NOMO-1 treated with DMSO at 0.1 percent for 48 hours (cell line): Measurements from ENCODE around the gene ROCK1.
A peak's percentile ranks its signal among the peaks of the same experiment; 100 is the strongest.
"Not testable (repeated sequence)": the region's sequence is repeated elsewhere in the genome, so short reads cannot be mapped to it uniquely, and the experiment has no call there.

Experiments
- DNase-seq: peaks from one replicate; lab custom pipeline; 2025; ENCODE audit not compliant: unreplicated experiment; lab: John Stamatoyannopoulos, UW

ROCK1 gene

DNA sequence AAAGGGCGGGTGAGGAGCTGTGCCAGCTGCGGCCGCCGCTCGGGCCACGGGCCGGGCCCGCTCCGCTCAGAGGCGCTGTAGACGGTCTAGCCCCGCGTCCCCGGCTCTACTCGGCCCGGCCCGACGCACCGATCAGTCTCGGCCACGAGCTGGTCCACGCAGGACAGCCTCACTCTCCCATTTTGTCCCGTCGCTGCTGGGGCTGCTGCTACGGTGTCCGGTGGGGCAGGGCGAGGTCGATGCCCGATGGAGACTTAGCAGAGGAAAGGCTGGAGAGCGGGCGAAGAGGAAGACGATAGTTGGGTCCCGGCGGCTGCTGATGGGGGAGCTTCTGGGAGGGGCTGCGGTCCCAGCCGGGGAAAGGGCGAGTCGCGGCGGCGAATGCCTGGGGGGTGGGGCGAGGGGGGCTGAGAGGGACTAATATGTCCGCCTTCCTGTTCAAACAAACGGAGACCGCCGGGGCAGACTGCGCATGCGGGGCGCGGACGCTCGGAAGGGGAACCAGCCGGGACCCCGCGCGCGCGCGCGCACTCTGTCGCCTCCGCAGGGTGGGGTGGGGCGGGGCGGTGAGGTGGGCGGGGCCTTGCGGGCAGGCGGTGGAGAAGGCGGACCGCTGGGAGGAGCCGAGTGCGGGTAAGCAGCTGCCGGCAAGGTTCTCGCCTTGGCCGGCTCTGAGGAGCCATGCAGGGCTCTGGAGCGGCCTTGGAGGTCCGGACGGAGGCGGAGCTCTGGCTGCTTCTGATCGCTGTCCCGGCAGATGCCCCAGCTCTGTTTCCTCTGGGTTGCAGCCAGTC, at the start of gene ROCK1:
TSS of gene ROCK1 (minus strand) at position 468 of the 794 bp plus-strand sequence. CDS start 903 bp downstream, outside the sequence.
- peak; percentile 95 for DNase-seq

GRCh38 chr18:21155443-21155842, 43.8 kb upstream of the ROCK1 start:
- no peak for DNase-seq

DNA sequence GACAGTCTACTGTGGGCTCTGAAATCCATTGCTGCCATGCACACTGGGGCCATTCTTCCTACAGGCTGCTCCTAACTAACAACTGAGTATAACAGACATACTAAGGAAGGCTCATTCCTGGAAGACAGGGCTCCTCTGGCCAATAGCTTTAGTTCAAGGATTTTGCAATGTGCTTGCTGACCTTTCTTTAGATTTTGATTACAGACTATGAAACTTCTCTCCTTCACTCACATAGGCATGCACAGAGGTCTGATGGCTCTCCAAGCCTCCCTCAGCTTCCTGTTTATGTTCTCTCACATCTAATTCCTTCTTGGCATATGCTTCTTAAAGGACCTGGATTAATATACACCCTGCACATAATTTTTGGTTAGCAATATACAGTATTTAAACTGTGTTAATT, 34.4 kb upstream of the ROCK1 start:
- DNase-seq, result no peak

DNA sequence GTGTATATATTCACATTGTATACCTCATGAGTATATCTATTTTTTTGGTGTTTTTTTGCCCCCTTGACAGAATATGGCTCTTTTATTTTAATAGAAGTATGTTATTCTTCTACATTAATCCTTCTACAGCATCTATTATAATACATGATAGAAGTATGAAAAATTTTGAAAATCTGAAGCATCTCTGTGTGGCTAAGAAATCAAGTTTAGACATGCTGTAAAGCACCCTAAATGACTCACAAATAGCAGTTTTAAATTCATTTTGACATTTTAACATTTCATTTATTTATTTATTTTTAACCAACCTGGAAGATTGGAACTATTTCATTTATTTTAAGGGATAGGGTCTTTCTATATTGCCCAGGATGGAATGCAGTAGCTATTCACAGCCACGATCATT, 33.8 kb upstream of the ROCK1 start:
- DNase-seq, result no peak

GRCh38 chr18:21141668-21142422, 30.2 kb upstream of the ROCK1 start:
- no peak for DNase-seq

GRCh38 chr18:21137719-21138488, 26.3 kb upstream of the ROCK1 start:
- not testable (repeated sequence) for DNase-seq

DNA sequence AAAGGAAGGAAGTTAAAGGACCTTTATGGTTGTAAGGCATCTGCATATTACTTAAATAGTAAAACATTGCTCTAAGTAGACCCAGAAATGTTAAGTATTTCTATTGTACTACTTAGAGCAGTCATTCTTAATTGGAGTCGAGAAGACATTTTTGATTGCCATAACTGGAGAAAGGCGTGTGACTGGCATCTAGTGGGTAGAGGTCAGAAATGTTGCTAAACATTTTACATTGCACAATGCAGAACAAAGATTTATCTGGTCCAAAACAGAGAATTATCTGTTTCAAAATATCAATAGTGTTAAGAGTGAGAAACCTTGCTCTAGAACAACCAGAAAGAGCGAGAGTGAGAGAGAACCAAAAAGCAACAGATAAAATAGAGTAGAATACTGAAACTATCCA, 23.3 kb upstream of the ROCK1 start:
- DNase-seq, result peak; percentile 65

DNA sequence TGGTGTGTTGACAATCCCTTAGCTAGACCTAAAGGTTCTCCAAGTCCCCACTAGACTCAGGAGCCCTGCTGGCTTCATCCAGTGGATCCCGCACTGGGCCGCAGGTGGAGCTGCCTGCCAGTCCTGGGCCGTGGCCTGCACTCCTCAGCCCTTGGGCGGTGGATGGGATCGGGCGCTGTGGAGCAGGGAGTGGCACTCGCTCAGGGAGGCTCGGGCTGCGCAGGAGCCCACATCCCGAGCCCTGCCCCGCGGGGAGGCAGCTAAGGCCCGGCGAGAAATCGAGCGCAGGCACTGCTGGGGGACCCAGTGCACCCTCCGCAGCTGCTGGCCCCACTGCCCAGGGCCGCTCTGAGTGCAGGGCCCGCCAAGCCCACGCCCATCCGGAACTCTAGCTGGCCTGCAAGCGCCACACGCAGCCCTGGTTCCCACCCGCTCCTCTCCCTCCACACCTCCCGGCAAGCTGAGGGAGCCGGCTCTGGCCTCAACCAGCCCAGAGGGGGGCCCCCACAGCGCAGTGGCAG, 20.8 kb upstream of the ROCK1 start:
- no peak for DNase-seq

- no peak for DNase-seq
These were observed 20.1 kb upstream of the ROCK1 start for GRCh38 chr18:21131698-21132227.

DNA sequence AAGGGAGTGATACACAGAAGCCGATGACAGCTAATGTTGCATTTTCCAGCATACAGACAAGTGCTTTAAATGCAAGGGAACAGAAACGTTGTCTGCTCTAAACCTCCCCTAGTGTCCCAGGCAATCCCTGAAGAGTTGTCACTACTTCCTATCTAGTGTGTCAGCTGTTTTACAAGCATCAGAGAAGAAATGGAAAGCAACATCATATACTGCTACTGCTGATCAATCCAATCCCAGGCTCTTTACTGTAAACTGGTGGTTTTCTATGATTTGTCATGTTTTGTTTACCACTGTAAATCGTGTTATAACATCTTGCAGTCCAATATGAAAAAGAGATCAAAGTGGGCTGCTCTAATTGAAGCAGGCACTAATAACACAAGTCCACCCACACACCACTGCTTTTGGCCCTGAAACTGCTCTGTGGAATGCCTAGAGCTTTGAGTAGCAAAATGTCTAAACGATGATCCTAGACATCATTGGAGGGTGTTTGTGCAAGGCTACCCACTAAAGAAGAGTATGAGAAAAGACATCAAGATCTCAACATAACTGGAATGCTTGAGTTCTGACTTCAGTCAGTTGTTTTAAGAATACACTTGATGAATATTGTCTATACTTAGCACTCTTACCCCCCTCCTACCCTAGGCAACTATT, 18.1 kb upstream of the ROCK1 start:
- DNase-seq, result no peak

GRCh38 chr18:21123290-21123926, 11.8 kb upstream of the ROCK1 start:
- no peak for DNase-seq

DNA sequence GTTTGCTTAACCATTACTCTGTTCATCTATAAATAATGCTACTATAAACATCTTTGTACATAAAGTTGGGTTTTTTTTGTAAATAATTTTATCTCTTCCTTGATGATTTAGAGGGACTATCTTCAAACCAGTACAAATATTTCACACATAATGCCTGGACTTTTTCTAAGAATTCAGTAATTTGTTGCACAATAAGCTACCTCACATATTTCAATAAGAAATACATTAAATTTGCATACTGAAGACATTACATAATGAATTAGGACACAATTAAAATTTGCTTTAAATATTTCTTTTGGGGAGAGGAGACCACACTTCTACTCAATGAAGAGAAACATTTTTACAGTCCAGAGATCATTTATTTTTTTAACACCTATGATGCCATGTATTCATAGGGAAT, 7.2 kb upstream of the ROCK1 start:
- DNase-seq, result no peak

GRCh38 chr18:21117409-21118131, 6.0 kb upstream of the ROCK1 start:
- DNase-seq, result peak; percentile 49

DNA sequence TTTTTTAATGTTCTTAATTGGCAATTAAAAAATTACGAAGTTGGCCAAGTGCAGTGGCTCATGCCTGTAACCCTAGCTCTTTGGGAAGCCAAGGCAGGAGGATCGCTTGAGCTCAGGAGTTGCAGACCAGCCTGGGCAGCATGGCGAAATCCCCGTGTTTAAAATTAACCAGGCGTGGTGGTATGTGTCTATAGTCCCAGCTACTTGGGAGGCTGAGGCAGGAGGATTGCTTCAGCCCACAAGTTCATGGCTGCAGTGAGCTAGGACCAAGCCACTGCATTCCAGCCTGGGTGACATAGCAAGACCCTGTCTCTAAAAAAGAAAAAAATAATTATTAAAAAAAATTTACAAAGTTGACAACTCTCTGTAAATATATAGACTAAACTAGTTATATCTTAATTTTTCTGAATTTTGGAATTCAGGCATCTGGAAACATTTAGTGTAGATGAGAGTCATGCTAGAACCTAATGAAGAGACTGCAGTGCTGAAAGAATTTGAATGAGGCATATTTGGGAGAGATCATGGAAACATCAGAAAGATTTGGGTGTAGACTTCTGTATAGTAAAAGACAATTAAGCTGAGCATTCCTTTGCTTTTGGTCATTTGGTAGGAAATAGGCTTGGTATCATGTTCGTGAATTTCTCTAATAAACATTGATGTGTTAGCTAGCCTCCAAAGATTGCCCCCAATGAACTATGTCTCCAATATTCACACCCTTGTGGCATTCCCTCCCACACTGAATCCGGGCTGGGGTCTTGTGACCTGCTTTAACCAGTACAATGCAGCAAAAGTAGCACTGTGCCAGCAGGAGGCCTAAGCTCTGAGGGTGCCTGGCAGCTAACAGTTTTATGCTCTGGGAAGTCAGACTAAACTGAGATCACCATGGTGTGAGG, 4.2 kb upstream of the ROCK1 start:
- no peak for DNase-seq

DNA sequence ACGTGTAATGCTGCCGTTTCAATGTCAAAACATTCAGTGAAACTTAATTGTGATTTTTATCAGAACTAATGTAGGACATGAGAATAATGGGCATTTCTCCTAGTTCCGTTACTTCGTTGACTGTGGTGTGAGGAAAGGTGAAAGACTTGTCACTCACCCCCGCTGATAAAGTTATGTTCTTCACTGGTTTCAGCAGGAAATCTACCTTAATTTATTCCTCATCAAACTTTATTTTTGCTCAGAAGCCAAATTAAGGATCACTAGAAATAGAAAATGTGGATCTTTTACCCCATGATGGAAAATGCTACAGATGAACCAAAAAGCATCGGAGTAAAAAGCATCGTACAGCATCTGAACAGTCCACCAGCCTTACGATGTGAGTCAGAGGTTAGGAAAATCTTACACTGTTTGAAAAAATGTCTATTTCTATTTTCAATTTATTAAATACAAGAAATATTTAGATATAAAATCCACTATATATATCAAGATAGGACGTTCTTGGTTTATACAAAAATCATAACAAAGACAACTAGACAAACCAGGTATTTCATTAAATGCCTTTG, 1.0 kb upstream of the ROCK1 start:
- peak; percentile 25 for DNase-seq

DNA sequence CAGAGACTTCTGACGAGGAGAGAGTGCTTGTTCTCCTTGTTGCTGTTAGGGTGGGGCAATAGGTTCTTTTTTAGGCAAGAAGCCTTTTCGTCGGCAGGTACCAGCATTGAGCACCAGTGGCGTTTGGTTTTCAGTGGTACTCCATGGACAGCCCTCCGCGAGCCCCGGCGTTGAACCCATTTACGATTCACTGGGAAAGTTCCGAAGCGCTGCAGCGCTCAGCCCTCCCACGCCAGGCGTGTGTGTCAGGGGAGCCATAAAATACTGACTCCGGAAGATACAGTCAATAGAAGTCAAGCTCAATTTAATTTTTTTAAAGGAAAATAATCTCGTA, 494 bp upstream of the ROCK1 start:
- no peak for DNase-seq

DNA sequence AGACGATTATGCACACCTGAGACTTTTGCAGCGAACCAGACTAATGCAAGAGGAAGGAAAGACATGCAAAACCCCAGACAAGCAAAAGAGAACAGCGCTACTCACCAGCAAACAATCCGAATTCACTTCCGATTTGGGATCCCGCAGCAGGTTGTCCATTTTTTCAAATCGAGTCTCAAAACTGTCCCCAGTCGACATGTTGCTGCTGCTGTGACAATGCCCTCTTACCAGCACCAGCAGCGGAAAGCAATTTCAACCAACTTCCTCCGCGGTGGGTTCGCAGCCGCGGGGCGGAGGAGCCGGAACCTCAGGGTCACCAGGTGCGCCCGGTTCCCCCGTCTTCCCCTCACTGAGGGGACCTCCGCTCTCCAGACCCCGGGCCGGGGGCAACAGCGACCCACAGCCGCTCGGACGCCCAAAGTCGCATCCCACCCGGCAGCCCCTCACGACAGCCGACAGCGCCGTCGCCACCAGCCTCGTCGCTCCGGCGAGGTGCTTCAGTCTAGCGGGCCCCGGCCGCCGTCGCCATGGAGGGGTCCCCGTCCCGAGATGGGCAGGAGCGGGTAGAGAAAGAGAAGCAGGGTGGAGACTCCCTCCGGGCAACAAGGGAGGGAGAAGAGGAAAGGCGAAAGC, 784 bp downstream of the ROCK1 start:
- peak; percentile 67 for DNase-seq
